ENCODE measurements around the gene RNF7.
"Not testable (repeated sequence)": the region's sequence is repeated elsewhere in the genome, so short reads cannot be mapped to it uniquely, and the experiment has no call there.

DNA sequence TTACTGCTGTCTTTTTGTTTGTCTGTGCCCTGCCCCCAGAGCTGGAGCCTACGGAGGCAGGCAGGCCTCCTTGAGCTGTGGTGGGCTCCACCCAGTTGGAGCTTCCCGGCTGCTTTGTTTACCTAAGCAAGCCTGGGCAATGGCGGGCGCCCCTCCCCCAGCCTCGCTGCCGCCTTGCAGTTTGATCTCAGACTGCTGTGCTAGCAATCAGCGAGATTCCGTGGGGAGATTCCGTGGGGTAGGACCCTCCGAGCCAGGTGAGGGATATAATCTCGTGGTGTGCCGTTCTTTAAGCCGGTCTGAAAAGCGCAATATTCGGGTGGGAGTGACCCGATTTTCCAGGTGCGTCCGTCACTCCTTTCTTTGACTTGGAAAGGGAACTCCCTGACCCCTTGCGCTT, 24.5 kb downstream of the RNF7 start:
- TF ChIP-seq, protein P1, sequence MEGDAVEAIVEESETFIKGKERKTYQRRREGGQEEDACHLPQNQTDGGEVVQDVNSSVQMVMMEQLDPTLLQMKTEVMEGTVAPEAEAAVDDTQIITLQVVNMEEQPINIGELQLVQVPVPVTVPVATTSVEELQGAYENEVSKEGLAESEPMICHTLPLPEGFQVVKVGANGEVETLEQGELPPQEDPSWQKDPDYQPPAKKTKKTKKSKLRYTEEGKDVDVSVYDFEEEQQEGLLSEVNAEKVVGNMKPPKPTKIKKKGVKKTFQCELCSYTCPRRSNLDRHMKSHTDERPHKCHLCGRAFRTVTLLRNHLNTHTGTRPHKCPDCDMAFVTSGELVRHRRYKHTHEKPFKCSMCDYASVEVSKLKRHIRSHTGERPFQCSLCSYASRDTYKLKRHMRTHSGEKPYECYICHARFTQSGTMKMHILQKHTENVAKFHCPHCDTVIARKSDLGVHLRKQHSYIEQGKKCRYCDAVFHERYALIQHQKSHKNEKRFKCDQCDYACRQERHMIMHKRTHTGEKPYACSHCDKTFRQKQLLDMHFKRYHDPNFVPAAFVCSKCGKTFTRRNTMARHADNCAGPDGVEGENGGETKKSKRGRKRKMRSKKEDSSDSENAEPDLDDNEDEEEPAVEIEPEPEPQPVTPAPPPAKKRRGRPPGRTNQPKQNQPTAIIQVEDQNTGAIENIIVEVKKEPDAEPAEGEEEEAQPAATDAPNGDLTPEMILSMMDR (IDR thresholded peaks at IDR 0.05; ENCODE audit: low read length), result not testable (repeated sequence)
- TF ChIP-seq EZH2phosphoT487 (IDR thresholded peaks at IDR 0.05; ENCODE audit: low read length), result not testable (repeated sequence)
